PC-3 (cell line): ENCODE results near the gene VCAN.

ENCODE experiments used
- CTCF ChIP-seq: fragments of 300-600 bp; sonication (generic); conservative IDR thresholded peaks from 2 replicates; pipeline ENCODE4 v1.5.1; 2017; ENCODE audit warnings: antibody characterized with exemption, low read depth, mild to moderate bottlenecking, low read length
- EZH2 ChIP-seq: fragments of 300-600 bp; sonication (generic); IDR thresholded peaks from one replicate; pipeline ENCODE4 v1.6.1; 2017; ENCODE audit warnings: antibody characterized with exemption, mild to moderate bottlenecking, low read length; ENCODE audit not compliant: unreplicated experiment
- EZH2phosphoT487 ChIP-seq: fragments of 300-600 bp; sonication (generic); IDR thresholded peaks from 2 replicates; pipeline ENCODE4 v1.6.1; 2018; ENCODE audit warnings: mild to moderate bottlenecking, antibody characterized with exemption, low read length, borderline replicate concordance

GRCh38 chr5:83475391-83475863 is 3.9 kb downstream of the VCAN start:
- TF ChIP-seq CTCF (no peak), EZH2 (no peak), EZH2phosphoT487 (no peak)
